Measurements from ENCODE around the gene FA2H. TPM values are rescaled to one million over a fixed set of nuclear protein-coding genes. Genes with fewer than 3 reads are reported as not detected.
A peak's percentile ranks its signal among the peaks of the same experiment; 100 is the strongest.

The FA2H gene
- total and polyA plus RNA-seq, 2 experiments from 2014 or later = 5.7 to 6.3 TPM

DNA sequence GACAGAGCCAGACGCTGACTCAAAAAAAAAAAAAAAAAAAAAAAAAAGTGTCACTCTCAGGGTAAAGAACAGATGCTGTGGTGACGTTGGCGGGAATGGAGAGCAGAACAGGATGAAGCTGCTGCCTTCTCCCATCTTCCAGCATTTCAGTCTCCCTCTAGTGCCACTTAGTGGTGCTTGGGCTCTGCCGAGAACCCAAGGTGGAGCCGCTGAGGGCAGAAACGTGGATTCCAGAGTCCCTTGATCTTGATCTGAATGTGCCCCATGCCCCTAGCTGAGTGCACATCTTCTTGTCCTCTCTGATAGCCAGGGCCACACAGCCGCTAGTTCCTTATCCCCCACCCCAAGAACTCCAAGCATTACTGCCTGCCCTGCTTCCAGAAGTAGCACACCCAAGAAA lies 43.2 kb upstream of the FA2H start:
- no peaks in the 10 kb centered on the region for H3K79me2 ChIP-seq (replicated peaks; ENCODE audit: insufficient read depth)
- no peak overlapping the region for H3K27ac ChIP-seq (ENCODE audit: low read depth)
- no peaks in the 10 kb centered on the region; the same call in 1 of the 3 replicates for H3K9me3 Mint-ChIP-seq
- no peak overlapping the region for H3K4me3 ChIP-seq
- peak overlapping the region; percentile 72; the same call in 1 of the 2 replicates for H2AFZ ChIP-seq
- H3K27ac Mint-ChIP-seq = no peak overlapping the region
- H3K4me2 ChIP-seq = no peak overlapping the region
- peak; percentile 69 for DNase-seq (ENCODE audit: low spot score)
- H3K27me3 Mint-ChIP-seq (ENCODE audit: insufficient read depth, low read depth, poor library complexity) = peaks cover 6% of the 10 kb centered on the region
- peaks cover 9% of the 10 kb centered on the region for H3K4me1 Mint-ChIP-seq
- no peak overlapping the region for H3K4me3 Mint-ChIP-seq
- TF ChIP-seq NANOG (IDR thresholded peaks at IDR 0.05; ENCODE audit: borderline replicate concordance) (no peak), JUNB (IDR thresholded peaks at IDR 0.05; ENCODE audit: unreplicated experiment) (no peak), ETS1 (IDR thresholded peaks at IDR 0.05) (no peak), CTCF (conservative IDR thresholded peaks at IDR 0.05; ENCODE audit: low read depth in 2 of 2) (peak; percentile 24 to 66; a peak in 3 of 4 replicates), ZNF331 (CRISPR knock-in tag; IDR thresholded peaks at IDR 0.05; ENCODE audit: low read depth) (no peak), STAT1 (IDR thresholded peaks at IDR 0.05; ENCODE audit: unreplicated experiment) (no peak), EZH2 (IDR thresholded peaks at IDR 0.05; ENCODE audit: low read depth, unreplicated experiment) (no peak), CREB1 (CRISPR knock-in tag; IDR thresholded peaks at IDR 0.05; ENCODE audit: low read depth) (no peak)
- TF ChIP-seq, protein P1, sequence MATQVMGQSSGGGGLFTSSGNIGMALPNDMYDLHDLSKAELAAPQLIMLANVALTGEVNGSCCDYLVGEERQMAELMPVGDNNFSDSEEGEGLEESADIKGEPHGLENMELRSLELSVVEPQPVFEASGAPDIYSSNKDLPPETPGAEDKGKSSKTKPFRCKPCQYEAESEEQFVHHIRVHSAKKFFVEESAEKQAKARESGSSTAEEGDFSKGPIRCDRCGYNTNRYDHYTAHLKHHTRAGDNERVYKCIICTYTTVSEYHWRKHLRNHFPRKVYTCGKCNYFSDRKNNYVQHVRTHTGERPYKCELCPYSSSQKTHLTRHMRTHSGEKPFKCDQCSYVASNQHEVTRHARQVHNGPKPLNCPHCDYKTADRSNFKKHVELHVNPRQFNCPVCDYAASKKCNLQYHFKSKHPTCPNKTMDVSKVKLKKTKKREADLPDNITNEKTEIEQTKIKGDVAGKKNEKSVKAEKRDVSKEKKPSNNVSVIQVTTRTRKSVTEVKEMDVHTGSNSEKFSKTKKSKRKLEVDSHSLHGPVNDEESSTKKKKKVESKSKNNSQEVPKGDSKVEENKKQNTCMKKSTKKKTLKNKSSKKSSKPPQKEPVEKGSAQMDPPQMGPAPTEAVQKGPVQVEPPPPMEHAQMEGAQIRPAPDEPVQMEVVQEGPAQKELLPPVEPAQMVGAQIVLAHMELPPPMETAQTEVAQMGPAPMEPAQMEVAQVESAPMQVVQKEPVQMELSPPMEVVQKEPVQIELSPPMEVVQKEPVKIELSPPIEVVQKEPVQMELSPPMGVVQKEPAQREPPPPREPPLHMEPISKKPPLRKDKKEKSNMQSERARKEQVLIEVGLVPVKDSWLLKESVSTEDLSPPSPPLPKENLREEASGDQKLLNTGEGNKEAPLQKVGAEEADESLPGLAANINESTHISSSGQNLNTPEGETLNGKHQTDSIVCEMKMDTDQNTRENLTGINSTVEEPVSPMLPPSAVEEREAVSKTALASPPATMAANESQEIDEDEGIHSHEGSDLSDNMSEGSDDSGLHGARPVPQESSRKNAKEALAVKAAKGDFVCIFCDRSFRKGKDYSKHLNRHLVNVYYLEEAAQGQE (IDR thresholded peaks at IDR 0.05; ENCODE audit: unreplicated experiment) = no peak
- H3F3A ChIP-seq (replicated peaks; ENCODE audit: low read depth) = no peaks in the 10 kb centered on the region
- H3K9me2 ChIP-seq (ENCODE audit: insufficient read depth) = no peaks in the 10 kb centered on the region
- H3K4me1 ChIP-seq (ENCODE audit: insufficient read depth) = peaks cover 14% of the 10 kb centered on the region
- no peaks in the 10 kb centered on the region; the same call in 1 of the 2 replicates for H4K20me1 ChIP-seq (replicated peaks; ENCODE audit: insufficient read depth)
- no peaks in the 10 kb centered on the region for H3K36me3 Mint-ChIP-seq (ENCODE audit: low read depth)
- no peaks in the 10 kb centered on the region; the same call in 1 of the 2 replicates for H3K27me3 ChIP-seq (ENCODE audit: insufficient read depth)
- ATAC-seq = peak; percentile 46
- no peaks in the 10 kb centered on the region for H3K36me3 ChIP-seq (ENCODE audit: insufficient read depth)

Data from GM23338 (cell line).